GM13976 (cell line): ENCODE results near the gene TMTC3.

ENCODE experiments used
- DNase-seq: peaks from one replicate; pipeline ENCODE4 v3.0.0; 2012; ENCODE audit warnings: low spot score
- in situ Hi-C: fragments of 300-500 bp; cut with MboI; formaldehyde crosslinking; loops from one replicate; pipeline ENCODE4 v1.12.0; 2022; ENCODE audit warnings: low sequenced_read_pairs, mixed read lengths, inconsistent platforms; ENCODE audit not compliant: unreplicated experiment
- TF ChIP-seq, protein P1 (sequence below): IDR thresholded peaks from 2 replicates; pipeline ENCODE4 v1.5.1; 2012; ENCODE audit warnings: borderline replicate concordance, mild to moderate bottlenecking; ENCODE audit not compliant: insufficient read depth; ENCODE audit errors: extremely low read depth, missing control alignments, control extremely low read depth

The TMTC3 gene

DNA sequence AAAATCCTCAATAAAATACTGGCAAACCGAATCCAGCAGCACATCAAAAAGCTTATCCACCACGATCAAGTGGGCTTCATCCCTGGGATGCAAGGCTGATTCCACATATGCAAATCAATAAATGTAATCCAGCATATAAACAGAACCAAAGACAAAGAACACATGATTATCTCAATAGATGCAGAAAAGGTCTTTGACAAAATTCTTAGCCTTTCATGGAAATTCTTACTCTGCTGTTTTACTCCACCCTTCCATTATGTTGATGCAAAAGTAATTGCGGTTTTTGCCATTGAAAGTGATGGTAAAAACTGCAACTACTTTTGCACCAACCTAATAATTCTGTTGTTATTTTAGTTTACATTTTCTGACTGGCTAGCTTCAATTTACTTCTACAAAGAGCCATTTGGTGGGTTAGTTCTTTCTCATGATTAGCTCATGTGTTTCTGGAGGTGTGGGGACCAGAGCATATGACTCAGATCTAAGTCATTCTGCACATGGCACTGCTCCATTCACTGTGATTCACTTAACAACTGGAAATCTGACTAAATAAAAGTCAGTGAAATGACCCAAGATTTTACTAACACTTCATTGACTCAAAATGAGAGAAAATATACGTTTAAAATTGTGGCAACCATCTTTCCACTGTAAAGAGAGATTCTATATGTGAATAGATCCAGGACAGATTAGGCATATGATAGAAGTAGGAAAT lies 99.9 kb downstream of the TMTC3 start:
- DNase-seq: no peak
- TF ChIP-seq, protein P1, sequence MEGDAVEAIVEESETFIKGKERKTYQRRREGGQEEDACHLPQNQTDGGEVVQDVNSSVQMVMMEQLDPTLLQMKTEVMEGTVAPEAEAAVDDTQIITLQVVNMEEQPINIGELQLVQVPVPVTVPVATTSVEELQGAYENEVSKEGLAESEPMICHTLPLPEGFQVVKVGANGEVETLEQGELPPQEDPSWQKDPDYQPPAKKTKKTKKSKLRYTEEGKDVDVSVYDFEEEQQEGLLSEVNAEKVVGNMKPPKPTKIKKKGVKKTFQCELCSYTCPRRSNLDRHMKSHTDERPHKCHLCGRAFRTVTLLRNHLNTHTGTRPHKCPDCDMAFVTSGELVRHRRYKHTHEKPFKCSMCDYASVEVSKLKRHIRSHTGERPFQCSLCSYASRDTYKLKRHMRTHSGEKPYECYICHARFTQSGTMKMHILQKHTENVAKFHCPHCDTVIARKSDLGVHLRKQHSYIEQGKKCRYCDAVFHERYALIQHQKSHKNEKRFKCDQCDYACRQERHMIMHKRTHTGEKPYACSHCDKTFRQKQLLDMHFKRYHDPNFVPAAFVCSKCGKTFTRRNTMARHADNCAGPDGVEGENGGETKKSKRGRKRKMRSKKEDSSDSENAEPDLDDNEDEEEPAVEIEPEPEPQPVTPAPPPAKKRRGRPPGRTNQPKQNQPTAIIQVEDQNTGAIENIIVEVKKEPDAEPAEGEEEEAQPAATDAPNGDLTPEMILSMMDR: no peak
- in situ Hi-C loops: no loop called here

DNA sequence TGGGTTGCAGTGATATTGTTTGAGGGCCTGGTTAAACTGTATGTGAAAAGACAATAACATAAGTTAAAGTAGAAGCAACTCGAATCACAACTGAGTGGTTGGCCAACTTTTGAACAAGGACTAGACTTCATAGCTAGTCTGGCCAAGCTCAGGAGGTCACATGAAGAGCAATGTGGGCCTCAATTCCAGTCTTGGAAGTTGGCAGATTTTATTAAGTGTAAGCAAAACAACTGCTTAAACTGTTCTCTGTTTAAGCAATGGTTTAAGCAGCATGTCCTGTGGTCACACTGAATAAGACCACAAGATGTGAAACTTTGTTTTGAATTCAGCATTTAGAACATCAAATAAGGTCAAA lies 100.4 kb downstream of the TMTC3 start:
- DNase-seq: no peak
- TF ChIP-seq, protein P1: no peak
- in situ Hi-C loops: no loop called here

DNA sequence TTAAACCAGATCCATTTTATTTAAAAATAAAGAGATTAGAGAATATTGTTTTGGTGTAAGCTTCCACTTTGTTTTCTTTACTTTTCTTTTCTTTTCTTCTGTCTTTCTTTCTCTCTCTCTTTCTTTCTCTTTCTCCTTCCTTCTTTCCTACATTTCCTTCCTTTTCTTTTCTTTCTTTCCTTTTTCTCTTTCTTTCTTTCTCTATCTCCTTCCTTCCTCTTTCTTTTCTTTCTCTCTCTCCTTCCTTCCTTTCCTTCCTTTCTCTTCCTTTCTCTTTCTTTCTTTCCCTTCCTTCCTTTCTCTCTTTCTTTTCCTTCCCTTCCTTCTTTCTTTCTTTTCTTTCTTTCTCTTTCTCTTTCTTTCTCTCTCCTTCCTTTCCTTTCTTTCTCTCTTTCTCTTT lies 100.8 kb downstream of the TMTC3 start:
- TF ChIP-seq, protein P1: no peak
- in situ Hi-C loops: no loop called here

DNA sequence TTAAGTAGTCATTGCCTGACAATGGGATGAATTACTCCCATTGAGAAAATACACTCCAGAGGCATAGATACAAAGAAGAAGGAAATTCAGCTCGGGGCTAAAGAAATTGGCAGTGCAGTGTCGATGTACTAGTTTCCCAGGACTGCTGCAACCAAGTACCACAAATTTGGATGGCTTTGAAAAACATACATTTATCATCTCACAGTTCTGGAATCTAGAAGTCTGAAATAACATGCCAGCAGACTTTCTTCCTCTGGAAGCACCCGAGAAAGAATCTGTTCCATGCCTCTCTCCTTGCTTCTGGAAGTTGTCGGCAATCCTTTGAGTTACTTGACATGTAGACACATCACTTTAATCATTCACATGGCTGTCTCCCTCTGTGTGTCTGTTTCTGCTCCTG lies 101.9 kb downstream of the TMTC3 start:
- TF ChIP-seq, protein P1: no peak
- DNase-seq: no peak
- in situ Hi-C loops: no loop called here

More for the DNA sequence above, 100.8 kb downstream of the TMTC3 start:
- DNase-seq: no peak

DNA sequence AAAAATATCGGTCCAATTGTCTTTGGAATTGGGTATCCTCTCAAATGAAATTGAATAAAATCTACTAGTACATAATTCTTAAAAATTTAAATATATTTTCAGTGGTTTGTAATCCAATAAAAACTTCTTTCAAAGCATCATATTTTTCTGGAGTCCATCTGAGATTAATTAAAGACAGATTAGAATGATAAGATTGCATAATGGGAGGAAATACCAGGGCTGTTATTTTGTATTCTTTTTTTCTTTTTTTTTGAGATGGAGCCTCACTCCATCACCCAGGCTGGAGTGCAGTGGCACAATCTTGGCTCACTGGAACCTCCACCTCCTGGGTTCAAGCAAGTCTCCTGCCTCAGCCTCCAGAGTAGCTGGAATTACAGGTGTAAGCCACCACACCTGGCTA lies 103.8 kb downstream of the TMTC3 start:
- TF ChIP-seq, protein P1: no peak
- DNase-seq: no peak
- in situ Hi-C loops: no loop called here

DNA sequence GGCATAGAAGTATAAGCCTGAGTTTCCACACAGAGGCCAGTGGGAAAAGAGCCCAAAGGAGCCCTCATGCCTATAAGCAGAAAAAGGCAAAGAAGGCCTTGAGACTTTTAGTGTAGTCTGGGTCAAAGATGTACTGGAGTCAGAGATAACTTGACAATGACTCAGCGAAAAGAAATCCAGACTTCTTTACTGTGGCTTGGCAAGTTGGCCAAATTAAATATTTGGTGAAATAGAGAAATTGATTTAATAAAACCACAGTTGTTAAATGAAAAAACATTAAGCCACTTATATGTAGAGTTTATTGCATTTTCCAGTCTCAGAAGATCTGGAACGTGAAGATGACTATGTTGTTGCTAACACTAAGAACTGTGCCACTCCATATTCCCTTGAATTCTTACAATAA lies 105.1 kb downstream of the TMTC3 start:
- TF ChIP-seq, protein P1: no peak
- in situ Hi-C loops: no loop called here
- no peak for DNase-seq
